ENCODE results near the gene YAP1. TPM values are rescaled to one million over a fixed set of nuclear protein-coding genes. Genes with fewer than 3 reads are reported as not detected.

Gene YAP1
- total and polyA plus RNA-seq, 2 donors (not counting 1 experiment from before 2014, with no cell fraction given): 116 to 169 TPM

DNA sequence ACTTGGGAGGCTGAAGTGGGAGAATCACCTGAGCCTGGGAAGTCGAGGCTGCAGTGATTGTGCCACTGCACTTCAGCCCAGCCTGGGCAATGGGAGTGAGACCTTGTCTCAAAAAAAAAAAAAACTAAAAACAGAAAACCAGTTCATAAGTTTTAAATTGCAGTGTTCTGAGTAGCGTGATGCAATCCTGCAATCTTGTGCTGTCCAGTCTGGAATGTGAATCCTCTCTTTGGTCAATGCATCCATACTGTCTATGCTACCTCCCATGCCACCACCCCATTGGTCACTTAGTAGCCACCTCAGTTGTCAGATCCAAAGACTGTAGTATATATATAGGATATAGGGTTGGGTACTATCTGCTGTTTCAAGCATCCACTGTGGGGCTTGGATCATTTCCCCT lies 11.1 kb downstream of the YAP1 start:
- no peaks in the 10 kb centered on the region for H3K36me3 ChIP-seq (ENCODE audit: control insufficient read depth, insufficient read depth, low read length)

DNA sequence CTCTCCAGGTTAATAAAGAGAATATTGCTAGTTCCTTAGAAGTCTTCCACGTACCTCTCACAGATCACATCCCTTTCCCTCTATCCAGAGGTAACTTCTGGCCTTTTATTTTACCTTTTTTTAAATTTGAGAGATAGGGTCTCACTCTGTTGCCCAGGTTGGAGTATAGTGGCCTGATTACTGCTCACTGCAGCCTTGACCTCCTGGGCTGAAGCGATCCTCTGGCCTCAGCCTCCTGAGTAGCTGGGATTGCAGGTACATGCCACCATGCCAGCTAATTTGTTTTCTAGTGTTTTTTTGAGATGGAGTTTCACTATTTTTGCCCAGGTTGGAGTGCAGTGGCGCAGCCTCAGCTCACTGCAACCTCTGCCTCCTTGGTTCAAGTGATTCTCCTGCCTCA lies 24.4 kb downstream of the YAP1 start:
- Histone ChIP-seq H3K36me3 (ENCODE audit: control insufficient read depth, insufficient read depth, low read length) (peaks cover 1% of the 10 kb centered on the region), H3K4me1 (ENCODE audit: control insufficient read depth, extremely low read depth, insufficient read depth, low read length) (peaks cover 8% of the 10 kb centered on the region), H3K9ac (ENCODE audit: insufficient read depth, low read length) (no peak overlapping the region), H4K20me1 (ENCODE audit: control insufficient read depth, extremely low read depth, insufficient read depth, low read length) (no peaks in the 10 kb centered on the region), H3K79me2 (ENCODE audit: control insufficient read depth, insufficient read depth, low read length) (peaks cover 89% of the 10 kb centered on the region), H3K27me3 (ENCODE audit: control insufficient read depth, insufficient read depth, low read length) (no peaks in the 10 kb centered on the region), H3K4me2 (ENCODE audit: extremely low read depth, insufficient read depth, low read length) (no peak overlapping the region), H3K9me3 (ENCODE audit: control insufficient read depth, insufficient read depth, low read depth, low read length) (no peaks in the 10 kb centered on the region), H2AFZ (ENCODE audit: low read length) (no peak overlapping the region), H3K27ac (ENCODE audit: insufficient read depth, low read length) (no peak overlapping the region), H3K4me3 (replicated peaks in 1 of 4; ENCODE audit: control extremely low read depth in 1 of 4, insufficient read depth in 1 of 4, low read depth in 3 of 4, low read length in 4 of 4) (no peak overlapping the region)
- TF ChIP-seq EZH2 (IDR thresholded peaks at IDR 0.05; ENCODE audit: low read length, missing control alignments): no peak
- TF ChIP-seq, protein P1, sequence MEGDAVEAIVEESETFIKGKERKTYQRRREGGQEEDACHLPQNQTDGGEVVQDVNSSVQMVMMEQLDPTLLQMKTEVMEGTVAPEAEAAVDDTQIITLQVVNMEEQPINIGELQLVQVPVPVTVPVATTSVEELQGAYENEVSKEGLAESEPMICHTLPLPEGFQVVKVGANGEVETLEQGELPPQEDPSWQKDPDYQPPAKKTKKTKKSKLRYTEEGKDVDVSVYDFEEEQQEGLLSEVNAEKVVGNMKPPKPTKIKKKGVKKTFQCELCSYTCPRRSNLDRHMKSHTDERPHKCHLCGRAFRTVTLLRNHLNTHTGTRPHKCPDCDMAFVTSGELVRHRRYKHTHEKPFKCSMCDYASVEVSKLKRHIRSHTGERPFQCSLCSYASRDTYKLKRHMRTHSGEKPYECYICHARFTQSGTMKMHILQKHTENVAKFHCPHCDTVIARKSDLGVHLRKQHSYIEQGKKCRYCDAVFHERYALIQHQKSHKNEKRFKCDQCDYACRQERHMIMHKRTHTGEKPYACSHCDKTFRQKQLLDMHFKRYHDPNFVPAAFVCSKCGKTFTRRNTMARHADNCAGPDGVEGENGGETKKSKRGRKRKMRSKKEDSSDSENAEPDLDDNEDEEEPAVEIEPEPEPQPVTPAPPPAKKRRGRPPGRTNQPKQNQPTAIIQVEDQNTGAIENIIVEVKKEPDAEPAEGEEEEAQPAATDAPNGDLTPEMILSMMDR (conservative IDR thresholded peaks at IDR 0.05 in 1 of 2, IDR thresholded peaks at IDR 0.05 in 1 of 2; ENCODE audit: low read depth in 1 of 2, low read length in 2 of 2): no peak
- DNase-seq (ENCODE audit: low read depth in 2 of 2): no peak

More for the DNA sequence above, 11.1 kb downstream of the YAP1 start:
- Histone ChIP-seq H3K27ac (ENCODE audit: insufficient read depth, low read length) (no peak overlapping the region), H3K4me1 (ENCODE audit: control insufficient read depth, extremely low read depth, insufficient read depth, low read length) (peaks cover 9% of the 10 kb centered on the region), H3K27me3 (ENCODE audit: control insufficient read depth, insufficient read depth, low read length) (no peaks in the 10 kb centered on the region), H3K9me3 (ENCODE audit: control insufficient read depth, insufficient read depth, low read depth, low read length) (no peaks in the 10 kb centered on the region), H3K4me3 (replicated peaks in 1 of 4; ENCODE audit: control extremely low read depth in 1 of 4, insufficient read depth in 1 of 4, low read depth in 3 of 4, low read length in 4 of 4) (no peak overlapping the region), H3K9ac (ENCODE audit: insufficient read depth, low read length) (no peak overlapping the region), H3K79me2 (ENCODE audit: control insufficient read depth, insufficient read depth, low read length) (peaks cover 99% of the 10 kb centered on the region), H3K4me2 (ENCODE audit: extremely low read depth, insufficient read depth, low read length) (no peak overlapping the region), H4K20me1 (ENCODE audit: control insufficient read depth, extremely low read depth, insufficient read depth, low read length) (no peaks in the 10 kb centered on the region), H2AFZ (ENCODE audit: low read length) (no peak overlapping the region)
- TF ChIP-seq, protein P1 (conservative IDR thresholded peaks at IDR 0.05 in 1 of 2, IDR thresholded peaks at IDR 0.05 in 1 of 2; ENCODE audit: low read depth in 1 of 2, low read length in 2 of 2): no peak
- TF ChIP-seq EZH2 (IDR thresholded peaks at IDR 0.05; ENCODE audit: low read length, missing control alignments): no peak
- no peak for DNase-seq (ENCODE audit: low read depth in 2 of 2)

DNA sequence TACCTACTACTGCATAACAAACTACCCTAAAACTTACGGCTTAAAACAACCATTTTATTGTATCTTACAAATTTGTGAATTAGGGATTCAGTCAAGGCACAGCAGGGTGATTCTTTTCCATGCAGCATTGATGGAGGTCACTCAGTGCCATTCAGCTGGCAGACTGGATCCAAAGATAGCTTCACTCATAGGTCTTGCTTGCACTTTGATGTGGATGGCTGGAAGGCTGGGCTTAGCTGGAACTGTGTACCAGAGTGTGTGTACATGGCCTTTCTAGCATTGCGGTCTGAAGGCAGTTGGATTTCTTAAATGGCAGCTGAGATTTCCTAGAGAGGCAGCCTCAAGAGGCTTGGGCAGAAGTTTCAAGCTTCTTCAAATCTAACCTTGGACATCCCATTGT lies 25.0 kb downstream of the YAP1 start:
- Histone ChIP-seq H3K4me3 (replicated peaks in 1 of 4; ENCODE audit: control extremely low read depth in 1 of 4, insufficient read depth in 1 of 4, low read depth in 3 of 4, low read length in 4 of 4) (no peak overlapping the region), H3K4me2 (ENCODE audit: extremely low read depth, insufficient read depth, low read length) (no peak overlapping the region), H3K27me3 (ENCODE audit: control insufficient read depth, insufficient read depth, low read length) (no peaks in the 10 kb centered on the region), H3K9ac (ENCODE audit: insufficient read depth, low read length) (no peak overlapping the region), H4K20me1 (ENCODE audit: control insufficient read depth, extremely low read depth, insufficient read depth, low read length) (no peaks in the 10 kb centered on the region), H3K36me3 (ENCODE audit: control insufficient read depth, insufficient read depth, low read length) (peaks cover 1% of the 10 kb centered on the region), H3K27ac (ENCODE audit: insufficient read depth, low read length) (no peak overlapping the region), H3K9me3 (ENCODE audit: control insufficient read depth, insufficient read depth, low read depth, low read length) (no peaks in the 10 kb centered on the region), H3K4me1 (ENCODE audit: control insufficient read depth, extremely low read depth, insufficient read depth, low read length) (peaks cover 11% of the 10 kb centered on the region), H3K79me2 (ENCODE audit: control insufficient read depth, insufficient read depth, low read length) (peaks cover 88% of the 10 kb centered on the region), H2AFZ (ENCODE audit: low read length) (no peak overlapping the region)
- TF ChIP-seq EZH2 (IDR thresholded peaks at IDR 0.05; ENCODE audit: low read length, missing control alignments): no peak
- TF ChIP-seq, protein P1 (conservative IDR thresholded peaks at IDR 0.05 in 1 of 2, IDR thresholded peaks at IDR 0.05 in 1 of 2; ENCODE audit: low read depth in 1 of 2, low read length in 2 of 2): no peak
- DNase-seq (ENCODE audit: low read depth in 2 of 2): no peak
